Activated naive CD4-positive, alpha-beta T cell treated with anti-CD3 and anti-CD28 coated beads, Interleukin-2, amount 10 ng/mL, durations not matched to agents 7 days and 5 days (primary cell): ENCODE results near the gene ARNT2.
"Not testable (repeated sequence)": the region's sequence is repeated elsewhere in the genome, so short reads cannot be mapped to it uniquely, and the experiment has no call there.

Experiments
- CTCF ChIA-PET: fragments of 350-600 bp; sonication (Branson Sonifier 250); formaldehyde crosslinking; loops from one replicate; lab custom pipeline; 2021; ENCODE audit warnings: antibody characterized with exemption; lab: Charles Lee
- DNase-seq: peaks from one replicate; pipeline ENCODE4 v3.0.0-alpha.2; 2020
- H3K27ac Mint-ChIP-seq: one replicate; pipeline ENCODE4 v1.8.0; 2021; ENCODE audit warnings: mild to moderate bottlenecking, moderate library complexity, mixed read lengths
- H3K27me3 Mint-ChIP-seq: one replicate; pipeline ENCODE4 v1.8.0; 2021; ENCODE audit warnings: mild to moderate bottlenecking, mixed read lengths
- H3K36me3 Mint-ChIP-seq: one replicate; pipeline ENCODE4 v1.8.0; 2021; ENCODE audit warnings: mixed read lengths
- H3K4me1 Mint-ChIP-seq: one replicate; pipeline ENCODE4 v1.8.0; 2021; ENCODE audit warnings: mixed read lengths
- H3K4me3 Mint-ChIP-seq: one replicate; pipeline ENCODE4 v1.8.0; 2021; ENCODE audit warnings: mild to moderate bottlenecking, moderate library complexity, mixed read lengths
- H3K9me3 Mint-ChIP-seq: one replicate; pipeline ENCODE4 v1.8.0; 2021; ENCODE audit warnings: mixed read lengths

Gene ARNT2

GRCh38 chr15:80504931-80505330 is 100.7 kb downstream of the ARNT2 start:
- H3K4me3 Mint-ChIP-seq: no peak overlapping the region

GRCh38 chr15:80506286-80506893 is 102.2 kb downstream of the ARNT2 start:
- no peaks in the 10 kb centered on the region for H3K36me3 Mint-ChIP-seq
- H3K4me3 Mint-ChIP-seq: no peak overlapping the region
- peaks cover 10% of the 10 kb centered on the region for H3K27me3 Mint-ChIP-seq
- H3K9me3 Mint-ChIP-seq: no peaks in the 10 kb centered on the region
- no peaks in the 10 kb centered on the region for H3K4me1 Mint-ChIP-seq
- no peak overlapping the region for H3K27ac Mint-ChIP-seq
- no peak for DNase-seq
- CTCF ChIA-PET: no interaction called here

More at GRCh38 chr15:80504931-80505330, 100.7 kb downstream of the ARNT2 start:
- Mint-ChIP-seq H3K36me3 (no peaks in the 10 kb centered on the region), H3K27me3 (peaks cover 10% of the 10 kb centered on the region), H3K27ac (no peak overlapping the region), H3K4me1 (no peaks in the 10 kb centered on the region), H3K9me3 (no peaks in the 10 kb centered on the region)
- CTCF ChIA-PET: no interaction called here
- DNase-seq: no peak

DNA sequence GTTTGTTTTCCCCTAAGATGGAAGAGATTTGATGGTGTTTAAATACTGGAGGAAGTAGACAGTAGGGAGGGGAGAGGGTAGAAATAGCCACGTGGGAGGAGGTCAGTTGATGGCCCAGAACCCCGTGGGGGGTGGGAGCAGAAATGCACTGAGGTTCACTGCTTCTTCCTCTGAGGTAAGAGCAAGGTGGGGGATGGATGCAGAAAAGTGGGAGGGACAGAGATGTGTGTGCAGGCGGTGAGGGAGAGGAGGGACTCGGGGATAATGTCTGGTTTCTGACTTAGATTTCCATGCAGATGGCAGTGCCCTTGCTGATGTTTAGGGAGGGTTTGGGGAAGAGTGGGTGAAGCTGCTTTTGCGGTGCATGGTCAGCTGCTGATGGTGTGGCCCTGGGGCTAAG is 102.9 kb downstream of the ARNT2 start:
- CTCF ChIA-PET: no interaction called here
- DNase-seq: no peak
- no peaks in the 10 kb centered on the region for H3K9me3 Mint-ChIP-seq

DNA sequence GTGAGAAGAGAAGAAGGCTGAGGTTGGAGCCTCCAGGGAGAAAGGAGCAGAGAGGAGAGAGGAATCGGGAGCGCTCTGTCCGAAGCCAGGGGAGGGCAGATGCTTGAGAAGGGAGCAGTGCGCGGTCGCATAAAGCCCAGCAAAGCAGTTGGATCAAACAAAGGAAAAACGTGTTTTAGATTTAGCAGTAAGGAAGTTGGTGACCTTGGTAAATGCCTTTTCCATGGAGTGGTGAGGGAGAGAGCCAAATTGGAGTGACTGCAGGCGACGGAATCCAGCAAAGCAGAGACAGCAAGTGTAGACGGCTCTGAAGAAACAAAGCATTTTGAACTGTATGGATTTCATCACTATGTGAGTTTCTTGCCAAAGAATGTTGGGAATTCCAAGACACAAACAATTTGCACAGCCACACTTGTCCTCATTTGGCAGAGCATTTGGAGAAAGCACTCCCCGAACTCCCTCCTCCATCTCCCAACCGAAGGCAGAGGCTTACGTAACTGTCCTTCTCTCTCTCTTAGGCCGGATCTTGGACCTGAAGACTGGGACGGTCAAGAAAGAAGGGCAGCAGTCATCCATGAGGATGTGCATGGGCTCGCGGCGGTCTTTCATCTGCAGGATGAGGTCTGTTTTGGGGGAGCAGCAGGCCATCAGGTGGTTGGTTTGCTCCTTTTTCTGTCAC is 103.6 kb downstream of the ARNT2 start:
- H3K4me3 Mint-ChIP-seq: no peak overlapping the region
- CTCF ChIA-PET: no interaction called here
- DNase-seq: no peak
- H3K4me1 Mint-ChIP-seq: no peaks in the 10 kb centered on the region
- H3K9me3 Mint-ChIP-seq: no peaks in the 10 kb centered on the region
- H3K36me3 Mint-ChIP-seq: no peaks in the 10 kb centered on the region
- peaks cover 4% of the 10 kb centered on the region for H3K27me3 Mint-ChIP-seq
- H3K27ac Mint-ChIP-seq: no peak overlapping the region

More for the DNA sequence above, 102.9 kb downstream of the ARNT2 start:
- H3K27ac Mint-ChIP-seq: no peak overlapping the region
- H3K27me3 Mint-ChIP-seq: peaks cover 11% of the 10 kb centered on the region
- no peaks in the 10 kb centered on the region for H3K36me3 Mint-ChIP-seq
- H3K4me3 Mint-ChIP-seq: no peak overlapping the region
- no peaks in the 10 kb centered on the region for H3K4me1 Mint-ChIP-seq

DNA sequence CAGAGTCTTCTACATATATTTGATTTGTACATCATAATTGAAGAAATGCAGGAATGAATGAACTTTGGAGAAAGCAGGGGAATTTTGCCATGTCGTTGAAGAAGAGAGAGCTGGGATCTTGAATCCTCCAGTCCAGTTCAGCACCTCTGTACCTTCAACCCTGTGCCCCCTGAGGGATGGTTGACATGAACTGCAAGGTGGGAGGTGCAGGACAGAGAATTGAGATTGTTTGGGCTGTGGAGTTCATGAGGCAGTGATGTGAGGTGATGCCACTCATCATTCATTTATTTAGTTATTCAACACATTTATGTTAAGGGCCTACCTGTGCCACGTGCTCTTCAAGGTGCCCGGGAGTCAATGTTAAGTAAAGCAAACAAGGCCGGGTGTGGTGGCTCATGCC is 104.6 kb downstream of the ARNT2 start:
- H3K27me3 Mint-ChIP-seq: peaks cover 3% of the 10 kb centered on the region
- no peak overlapping the region for H3K27ac Mint-ChIP-seq

GRCh38 chr15:80509800-80510199 is 105.6 kb downstream of the ARNT2 start:
- H3K27me3 Mint-ChIP-seq: peaks cover 3% of the 10 kb centered on the region
- DNase-seq: no peak
- no peak overlapping the region for H3K4me3 Mint-ChIP-seq
- CTCF ChIA-PET: no interaction called here
- no peaks in the 10 kb centered on the region for H3K36me3 Mint-ChIP-seq
- H3K4me1 Mint-ChIP-seq: no peaks in the 10 kb centered on the region
- no peak overlapping the region for H3K27ac Mint-ChIP-seq
- H3K9me3 Mint-ChIP-seq: no peaks in the 10 kb centered on the region

More for the DNA sequence above, 104.6 kb downstream of the ARNT2 start:
- H3K9me3 Mint-ChIP-seq: no peaks in the 10 kb centered on the region
- no peaks in the 10 kb centered on the region for H3K4me1 Mint-ChIP-seq
- CTCF ChIA-PET: no interaction called here
- H3K4me3 Mint-ChIP-seq: no peak overlapping the region
- no peak for DNase-seq
- H3K36me3 Mint-ChIP-seq: no peaks in the 10 kb centered on the region

DNA sequence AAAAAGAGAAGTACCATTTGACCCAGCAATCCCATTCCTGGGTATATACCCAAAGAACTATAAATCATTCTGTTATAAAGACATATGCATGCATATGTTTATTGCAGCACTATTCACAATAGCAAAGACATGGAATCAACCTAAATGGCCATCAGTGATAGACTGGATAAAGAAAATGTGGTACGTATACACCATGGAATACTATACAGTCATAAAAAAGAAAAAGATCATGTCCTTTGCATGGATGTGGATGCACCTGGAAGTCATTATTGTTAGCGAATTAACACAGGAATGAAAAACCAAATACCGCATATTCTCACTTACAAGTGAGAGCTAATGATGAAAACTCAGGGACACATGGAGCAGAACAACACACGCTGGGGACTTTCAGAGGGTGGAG is 106.8 kb downstream of the ARNT2 start:
- H3K36me3 Mint-ChIP-seq, H3K9me3 Mint-ChIP-seq, H3K4me3 Mint-ChIP-seq, CTCF ChIA-PET, H3K27ac Mint-ChIP-seq, DNase-seq, H3K4me1 Mint-ChIP-seq, H3K27me3 Mint-ChIP-seq: not testable (repeated sequence)

GRCh38 chr15:80512726-80513660 is 108.8 kb downstream of the ARNT2 start:
- DNase-seq: no peak
- Mint-ChIP-seq H3K4me1 (no peaks in the 10 kb centered on the region), H3K9me3 (peaks cover 2% of the 10 kb centered on the region), H3K4me3 (no peak overlapping the region), H3K27ac (no peak overlapping the region), H3K36me3 (no peaks in the 10 kb centered on the region), H3K27me3 (peaks cover 3% of the 10 kb centered on the region)
- CTCF ChIA-PET: no interaction called here

GRCh38 chr15:80514071-80514780 is 110.0 kb downstream of the ARNT2 start:
- Mint-ChIP-seq H3K27me3 (peaks cover 3% of the 10 kb centered on the region), H3K36me3 (no peaks in the 10 kb centered on the region), H3K4me1 (no peaks in the 10 kb centered on the region), H3K9me3 (peaks cover 2% of the 10 kb centered on the region), H3K27ac (no peak overlapping the region), H3K4me3 (no peak overlapping the region)
- DNase-seq: no peak
- CTCF ChIA-PET: no interaction called here

- Mint-ChIP-seq H3K27me3 (no peaks in the 10 kb centered on the region), H3K4me1 (no peaks in the 10 kb centered on the region), H3K36me3 (no peaks in the 10 kb centered on the region), H3K4me3 (no peak overlapping the region), H3K27ac (no peak overlapping the region), H3K9me3 (peaks cover 2% of the 10 kb centered on the region)
- CTCF ChIA-PET: no interaction called here
- DNase-seq: no peak
These were observed 113.1 kb downstream of the ARNT2 start for GRCh38 chr15:80517290-80517689.

DNA sequence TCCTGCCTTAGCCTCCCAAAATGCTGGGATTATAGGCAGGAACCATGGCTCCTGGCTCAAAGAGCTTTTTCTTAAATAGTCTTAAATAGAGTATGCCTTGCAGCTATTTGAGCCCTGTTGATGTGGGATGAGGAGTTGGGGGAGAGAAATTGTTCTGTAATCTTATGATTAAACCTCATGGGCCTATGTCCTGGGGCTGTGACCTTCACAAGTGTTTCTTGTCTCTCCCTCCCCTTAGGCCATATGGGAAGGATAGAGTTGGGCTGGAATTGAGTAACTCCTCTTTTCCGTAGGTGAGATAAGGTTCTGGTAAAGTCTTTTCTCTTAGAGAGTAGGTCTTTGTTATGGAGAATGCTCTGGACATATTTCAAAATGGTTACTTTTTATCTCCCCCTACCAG is 114.3 kb downstream of the ARNT2 start:
- CTCF ChIA-PET: no interaction called here
- H3K9me3 Mint-ChIP-seq: peaks cover 2% of the 10 kb centered on the region

DNA sequence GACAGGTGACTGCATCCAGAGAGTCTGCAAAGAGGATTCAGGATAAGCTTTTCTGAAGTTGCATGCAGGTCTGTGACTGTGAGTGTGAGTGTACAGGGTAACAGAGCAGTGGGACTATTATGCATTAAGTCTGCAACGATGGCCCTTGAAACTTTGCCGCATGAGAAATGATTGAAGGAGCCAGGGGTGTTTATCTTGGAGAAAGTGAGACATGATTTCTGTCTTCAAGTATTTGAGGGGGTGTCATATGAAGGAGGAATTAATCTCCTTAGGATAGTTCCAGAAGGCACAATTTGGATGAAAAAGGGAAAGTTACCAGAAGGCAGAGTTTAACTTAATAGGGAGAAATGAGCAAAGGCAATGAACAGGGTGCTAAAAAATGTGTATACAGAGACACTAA is 119.6 kb downstream of the ARNT2 start:
- no peak overlapping the region for H3K27ac Mint-ChIP-seq
- H3K4me1 Mint-ChIP-seq: no peaks in the 10 kb centered on the region
- no peak for DNase-seq
- H3K36me3 Mint-ChIP-seq: no peaks in the 10 kb centered on the region
- no peak overlapping the region for H3K4me3 Mint-ChIP-seq
- H3K9me3 Mint-ChIP-seq: no peaks in the 10 kb centered on the region
- peaks cover 4% of the 10 kb centered on the region for H3K27me3 Mint-ChIP-seq
- CTCF ChIA-PET: no interaction called here

More for the DNA sequence above, 114.3 kb downstream of the ARNT2 start:
- no peak overlapping the region for H3K27ac Mint-ChIP-seq
- no peaks in the 10 kb centered on the region for H3K36me3 Mint-ChIP-seq
- no peaks in the 10 kb centered on the region for H3K4me1 Mint-ChIP-seq
- no peak overlapping the region for H3K4me3 Mint-ChIP-seq
- no peak for DNase-seq
- H3K27me3 Mint-ChIP-seq: peaks cover 4% of the 10 kb centered on the region

DNA sequence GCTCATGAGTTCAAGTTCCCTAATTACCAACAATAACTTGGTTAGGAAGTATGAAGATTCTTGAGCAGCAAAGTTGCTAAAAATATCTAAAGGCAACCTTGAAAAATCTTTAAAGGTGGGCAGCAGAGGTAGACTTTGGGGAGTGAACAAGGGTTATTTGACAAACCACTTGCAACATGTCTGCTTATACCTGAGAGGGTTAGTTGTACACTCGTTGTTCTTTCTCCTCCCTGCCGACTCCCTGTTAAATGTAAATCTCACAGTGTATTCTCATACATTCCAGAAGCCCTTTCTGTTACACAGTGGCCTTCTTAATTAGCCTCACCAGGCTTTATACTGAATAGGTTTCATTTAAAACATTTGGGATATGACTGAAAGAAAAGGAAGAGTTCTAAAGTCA is 121.7 kb downstream of the ARNT2 start:
- CTCF ChIA-PET: no interaction called here
- DNase-seq: no peak
- peaks cover 4% of the 10 kb centered on the region for H3K27me3 Mint-ChIP-seq
- H3K9me3 Mint-ChIP-seq: no peaks in the 10 kb centered on the region
- no peaks in the 10 kb centered on the region for H3K36me3 Mint-ChIP-seq
- no peak overlapping the region for H3K4me3 Mint-ChIP-seq
- no peak overlapping the region for H3K27ac Mint-ChIP-seq
- no peaks in the 10 kb centered on the region for H3K4me1 Mint-ChIP-seq
